HG03159 (cell line): ENCODE data around the gene EBPL.
"Not testable (repeated sequence)": the region's sequence is repeated elsewhere in the genome, so short reads cannot be mapped to it uniquely, and the experiment has no call there.

Experiments used
- ATAC-seq: cut with Tn5 transposase; IDR thresholded peaks from one replicate; pipeline ENCODE4 v1.9.1; 2021; ENCODE audit warnings: mild to moderate bottlenecking, moderate library complexity; ENCODE audit not compliant: unreplicated experiment

Gene EBPL

GRCh38 chr13:49690995-49691784 is at the start of gene EBPL:
Gene EBPL (minus strand): TSS chr13:49691486. CDS start chr13:49691424, 62 bp downstream.
- peak; percentile 96 for ATAC-seq

DNA sequence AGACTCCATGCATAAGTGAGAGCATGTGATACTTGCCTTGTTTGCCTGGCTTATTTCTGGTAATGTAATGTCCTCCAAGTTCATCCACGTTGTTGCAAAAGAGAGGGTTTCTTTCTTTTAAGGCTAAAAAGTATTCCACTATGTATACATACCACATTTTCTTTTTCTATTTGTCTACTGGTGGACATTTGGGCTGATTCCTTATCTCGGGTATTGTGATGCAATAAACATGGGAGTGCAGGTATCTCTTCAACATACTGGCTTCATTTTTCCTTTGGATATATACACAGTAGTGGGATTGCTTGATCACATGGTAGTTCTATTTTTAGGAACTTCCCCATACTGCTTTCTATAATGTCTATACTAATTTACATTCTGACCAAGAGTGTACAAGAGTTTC is 49.6 kb upstream of the EBPL start:
- no peak for ATAC-seq

DNA sequence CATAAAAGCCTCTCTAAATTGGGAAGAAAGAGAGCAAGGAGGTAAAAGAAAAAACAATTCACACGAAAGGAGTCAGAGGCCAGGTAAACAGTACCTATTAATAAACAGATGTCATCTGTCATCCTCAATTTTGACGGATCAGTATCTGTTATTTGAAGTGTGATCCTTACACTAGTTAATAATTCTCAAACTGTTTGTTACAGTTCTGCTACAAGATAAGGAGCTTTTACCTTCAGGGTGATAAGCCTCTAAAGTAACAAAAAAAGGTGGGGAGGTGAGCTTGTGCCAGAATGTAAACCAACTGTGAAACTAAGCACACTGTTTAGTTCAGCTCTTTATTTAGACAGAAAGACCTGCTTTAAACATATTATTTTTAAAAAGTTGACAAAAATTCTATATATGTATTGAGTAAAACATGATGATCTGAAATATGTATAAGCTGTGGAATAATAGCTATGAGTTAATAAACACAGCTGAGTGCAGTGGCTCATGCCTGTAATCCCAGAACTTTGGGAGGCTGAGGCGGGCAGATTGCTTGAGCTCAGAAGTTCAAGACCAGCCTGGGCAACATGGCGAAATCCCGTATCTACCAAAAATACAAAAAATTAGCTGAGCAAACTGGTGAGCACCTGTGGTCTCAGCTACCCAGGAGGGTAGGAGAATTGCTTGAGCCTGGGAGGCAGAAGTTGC is 48.4 kb upstream of the EBPL start:
- ATAC-seq = no peak

- no peak for ATAC-seq
These were observed 42.1 kb upstream of the EBPL start for GRCh38 chr13:49733181-49733951.

DNA sequence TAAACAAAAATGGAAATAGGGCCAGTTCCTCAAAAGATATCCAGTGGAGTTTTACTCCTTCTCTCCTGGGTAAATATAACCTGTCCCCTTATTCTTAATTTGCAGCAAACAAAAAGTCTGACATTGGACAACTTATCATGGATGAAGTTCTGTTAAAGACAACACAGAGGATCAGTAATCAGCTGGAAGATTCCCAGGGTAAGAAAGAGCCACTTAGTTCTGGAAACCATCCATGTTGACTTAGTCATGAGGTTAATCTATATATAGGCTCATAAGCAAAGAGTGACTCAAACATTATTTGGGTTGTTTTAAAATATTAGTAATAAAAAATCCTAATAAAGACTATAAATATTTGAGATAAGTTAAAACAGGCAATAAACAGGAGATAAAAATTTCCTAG is 40.5 kb upstream of the EBPL start:
- ATAC-seq = no peak

DNA sequence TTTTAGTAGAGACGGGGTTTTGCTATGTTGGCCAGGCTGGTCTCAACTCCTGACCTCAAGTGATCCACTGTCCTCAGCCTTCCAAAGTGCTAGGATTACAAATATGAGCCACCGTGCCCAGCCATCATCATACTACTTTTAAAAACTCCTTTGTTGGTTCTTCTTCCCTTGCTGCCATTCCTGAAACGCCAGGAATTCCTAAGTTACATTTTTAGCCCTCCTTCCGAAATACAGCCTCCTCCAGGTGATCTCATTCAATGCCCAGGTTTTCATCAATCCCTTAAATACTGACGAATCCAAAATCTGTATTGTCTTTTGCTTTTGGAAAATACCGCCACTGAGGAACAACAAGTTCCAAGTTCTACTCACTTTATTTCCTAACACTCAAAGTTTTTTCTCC is 25.3 kb upstream of the EBPL start:
- no peak for ATAC-seq

GRCh38 chr13:49714757-49715156 is 23.5 kb upstream of the EBPL start:
- ATAC-seq = no peak

DNA sequence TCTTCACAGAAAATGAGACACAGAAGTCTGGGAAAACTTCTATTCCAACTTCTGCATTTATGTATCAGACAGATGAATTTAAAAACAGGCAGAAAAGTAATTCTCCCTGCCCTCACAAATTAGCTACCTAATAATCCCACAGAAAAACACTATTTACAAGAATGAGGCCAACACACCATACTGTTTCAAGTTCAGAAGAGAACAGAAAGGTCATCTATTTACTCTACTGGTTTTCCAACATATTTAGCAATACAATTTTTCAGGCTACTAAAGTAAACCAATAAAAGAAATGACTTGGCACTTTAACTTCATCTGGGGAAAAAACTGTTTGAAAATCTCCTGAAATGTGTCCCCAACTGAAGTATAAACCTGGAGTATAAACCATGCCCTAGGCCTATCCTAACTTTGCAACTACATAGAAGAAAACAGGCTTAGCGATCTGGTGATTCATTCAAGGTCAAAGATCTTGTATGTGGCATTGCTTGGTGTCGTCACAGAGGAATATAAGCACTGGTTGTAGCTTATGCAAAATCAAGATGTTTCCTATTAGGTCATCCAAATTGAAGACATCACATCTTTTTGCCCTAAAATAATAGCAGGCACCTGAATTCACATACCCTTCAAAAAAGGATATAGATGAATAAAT is 20.1 kb upstream of the EBPL start:
- ATAC-seq = no peak

GRCh38 chr13:49704264-49704663 is 13.0 kb upstream of the EBPL start:
- ATAC-seq = not testable (repeated sequence)

GRCh38 chr13:49701491-49701890 is 10.2 kb upstream of the EBPL start:
- no peak for ATAC-seq

DNA sequence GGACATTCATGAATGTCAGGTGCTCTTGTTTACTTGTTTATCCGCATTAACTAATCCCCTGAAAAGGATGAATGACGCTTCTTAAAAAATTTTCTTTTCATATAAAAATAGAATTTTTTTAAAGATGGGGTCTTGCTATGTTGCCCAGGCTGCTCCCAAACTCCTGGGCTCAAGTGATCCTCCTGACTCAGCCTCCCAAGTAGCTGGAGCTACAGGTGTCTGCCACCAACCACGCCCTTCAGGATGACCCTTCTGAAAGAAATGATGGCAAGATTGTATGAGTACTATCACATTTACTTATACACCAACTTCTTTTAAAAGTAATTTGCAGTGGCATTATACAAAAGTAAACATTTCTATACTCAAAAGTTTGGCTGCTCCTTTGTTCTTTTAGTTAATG is 6.2 kb upstream of the EBPL start:
- ATAC-seq = no peak

DNA sequence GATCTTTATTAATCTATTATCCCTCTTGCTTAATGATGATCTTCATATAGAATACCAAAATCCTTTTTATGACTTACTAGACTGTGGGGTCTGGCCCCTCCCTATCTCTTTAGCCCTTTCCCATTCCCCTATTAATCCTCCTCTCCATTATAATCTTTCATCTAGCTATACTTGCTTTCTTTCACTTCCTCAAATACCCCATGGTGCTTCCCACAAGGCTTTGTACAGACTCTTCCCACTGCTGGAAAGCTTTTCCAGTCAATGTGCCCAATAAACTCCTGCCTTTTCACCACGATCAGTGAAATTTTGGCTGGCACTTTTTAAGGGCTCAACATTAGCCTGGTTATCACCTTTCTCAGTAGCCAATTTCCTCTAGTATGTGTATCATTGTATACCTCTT is 3.2 kb upstream of the EBPL start:
- ATAC-seq = no peak

GRCh38 chr13:49693877-49694276 is 2.6 kb upstream of the EBPL start:
- ATAC-seq = no peak

DNA sequence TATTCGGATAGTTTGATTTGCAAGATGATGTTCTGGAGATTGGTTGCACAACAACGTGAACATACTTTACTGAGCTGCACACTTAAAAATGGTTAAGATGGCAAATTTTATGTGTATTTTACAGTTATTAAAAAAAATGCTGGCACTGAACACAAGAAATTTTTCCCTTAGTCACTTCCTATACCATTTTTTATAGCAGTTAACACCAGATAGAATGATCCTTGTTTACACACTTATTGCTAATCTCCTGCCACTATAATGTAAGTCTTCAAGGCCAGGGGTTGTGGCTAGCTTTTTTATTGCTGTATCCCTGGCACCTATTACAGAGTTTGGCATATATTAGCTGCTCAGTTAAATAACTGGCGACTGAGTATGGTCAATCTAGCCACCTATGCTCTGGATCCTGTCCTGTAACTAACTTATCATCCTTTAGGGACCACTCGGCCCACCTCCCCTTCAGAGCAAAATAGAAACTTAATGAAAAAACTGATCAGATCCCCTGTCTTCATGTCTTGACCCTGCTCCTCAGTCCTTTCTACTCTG is 2.0 kb upstream of the EBPL start:
- ATAC-seq = no peak

GRCh38 chr13:49690133-49690994 is 922 bp downstream of the EBPL start:
- ATAC-seq = peak; percentile 27

DNA sequence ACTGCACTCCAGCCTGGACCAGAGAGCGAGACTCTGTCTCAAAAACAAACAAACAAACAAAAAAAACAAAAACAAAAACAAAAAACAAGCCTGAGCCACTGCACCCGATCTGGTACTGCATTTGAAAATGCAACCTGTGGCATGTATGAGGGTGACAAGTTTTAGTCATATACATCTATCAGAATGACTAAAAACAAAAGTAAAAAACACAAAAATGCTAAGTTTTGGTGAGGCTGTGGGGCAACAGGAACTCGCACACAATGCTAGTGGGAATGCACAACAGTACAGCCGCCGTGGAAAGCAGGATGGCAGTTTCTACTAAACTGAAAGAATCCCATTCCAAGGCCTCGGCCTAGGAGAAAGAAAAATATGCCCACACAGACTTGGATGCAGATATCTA is 7.8 kb downstream of the EBPL start:
- no peak for ATAC-seq

DNA sequence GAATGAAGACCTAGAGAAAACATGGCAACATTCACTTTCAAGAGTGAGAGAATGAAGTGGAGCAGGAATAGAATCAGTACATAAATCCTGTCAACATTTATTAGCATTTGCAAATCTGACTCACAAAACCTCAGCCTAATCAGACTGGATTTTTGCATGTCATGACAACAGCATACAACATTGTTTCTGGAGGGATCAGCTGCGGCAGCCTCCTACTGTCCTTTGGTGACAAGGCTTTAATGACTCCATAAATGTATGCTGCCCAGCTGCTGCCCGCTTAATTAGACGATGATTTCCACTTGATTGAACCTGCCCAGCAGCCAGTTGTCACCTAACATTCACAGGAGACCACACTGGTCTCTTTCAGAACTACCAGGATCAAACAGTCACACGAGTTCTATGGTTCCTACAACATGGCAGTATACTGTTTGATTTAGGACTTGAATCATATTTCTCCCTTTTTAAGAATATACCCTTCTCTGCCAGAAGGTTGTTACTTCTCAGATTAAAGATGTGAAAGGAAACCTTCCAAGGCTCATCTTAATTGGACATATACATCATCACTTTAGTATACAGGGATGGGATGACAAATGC is 9.3 kb downstream of the EBPL start:
- ATAC-seq = no peak

DNA sequence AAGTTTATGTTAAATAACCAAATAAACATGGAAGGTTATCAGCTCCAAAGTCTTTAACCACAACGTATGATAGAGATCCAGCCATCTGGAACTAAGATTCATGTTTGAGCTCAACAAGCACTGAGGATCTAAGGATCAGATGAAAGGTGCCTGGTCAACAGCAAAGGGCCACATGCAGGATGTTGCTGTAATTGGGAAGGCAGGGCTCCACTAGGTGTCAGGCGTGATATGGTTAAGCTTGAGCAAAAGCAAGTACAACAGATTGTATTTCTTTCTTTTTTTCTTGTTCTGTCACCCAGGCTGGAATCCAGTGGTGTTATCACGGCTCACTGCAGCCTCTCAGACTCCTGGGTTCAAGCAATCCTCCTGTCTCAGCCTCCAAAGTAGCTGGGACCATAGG is 12.0 kb downstream of the EBPL start:
- no peak for ATAC-seq

DNA sequence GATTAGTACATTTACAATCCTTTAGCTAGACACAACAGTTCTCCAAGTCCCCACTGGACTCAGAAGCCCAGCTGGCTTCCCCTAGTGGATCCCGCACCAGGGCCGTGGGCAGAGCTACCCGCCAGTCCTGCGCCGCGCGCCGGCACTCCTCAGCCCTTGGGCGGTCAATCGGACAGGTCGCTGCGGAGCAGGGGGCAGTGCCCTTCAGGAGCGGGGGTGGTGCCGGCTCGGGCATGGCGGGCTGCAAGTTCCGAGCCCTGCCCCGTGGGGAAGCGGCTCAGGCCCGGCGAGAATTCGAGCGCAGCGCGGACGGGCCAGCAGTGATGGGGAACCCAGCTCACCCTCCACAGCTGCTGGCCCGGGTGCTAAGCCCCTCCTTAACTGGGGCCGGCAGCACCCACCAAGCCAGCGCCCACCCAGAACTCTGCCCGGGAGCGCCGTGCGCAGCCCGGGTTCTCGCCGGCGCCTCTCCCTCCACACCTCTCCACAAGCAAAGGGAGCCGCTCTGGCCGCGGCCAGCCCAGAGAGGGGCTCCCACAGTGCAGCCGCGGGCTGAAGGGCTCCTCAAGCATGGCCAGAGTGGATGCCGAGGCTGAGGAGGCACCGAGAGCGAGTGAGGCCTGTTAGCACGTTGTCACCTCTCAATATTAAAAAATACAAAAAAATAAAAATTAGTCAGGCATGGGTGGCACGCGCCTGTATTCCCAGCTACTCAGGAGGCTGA is 12.9 kb downstream of the EBPL start:
- ATAC-seq = no peak
